ENCODE measurements around the gene SPEF1. TPM values are rescaled to one million over a fixed set of nuclear protein-coding genes. Genes with fewer than 3 reads are reported as not detected.
A peak's percentile ranks its signal among the peaks of the same experiment; 100 is the strongest.

Gene SPEF1
- total and polyA plus RNA-seq, 2 of the 13 experiments (the other 11 are each of a cell fraction or from before 2014, with no cell fraction given) = 0.11 to 0.27 TPM

DNA sequence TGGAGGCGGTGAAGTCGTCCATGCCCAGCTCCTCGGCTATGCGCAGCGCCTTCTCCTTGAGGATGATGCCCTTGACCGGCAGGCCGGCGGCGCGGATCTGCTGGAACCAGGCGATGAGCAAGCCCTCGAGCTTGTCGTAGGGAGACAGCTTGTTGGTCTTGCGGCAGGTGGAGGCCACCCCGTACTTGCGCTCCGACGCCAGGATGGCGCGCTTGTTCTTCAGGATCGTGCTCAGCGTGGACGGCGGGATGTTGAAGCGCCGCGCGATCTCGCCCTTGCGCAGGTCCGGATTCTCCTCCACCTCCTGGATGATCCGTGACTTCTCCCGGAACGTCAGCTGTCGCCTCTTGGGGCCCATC lies 4.9 kb upstream of the SPEF1 start (continued):
- TF ChIP-seq, protein P1, sequence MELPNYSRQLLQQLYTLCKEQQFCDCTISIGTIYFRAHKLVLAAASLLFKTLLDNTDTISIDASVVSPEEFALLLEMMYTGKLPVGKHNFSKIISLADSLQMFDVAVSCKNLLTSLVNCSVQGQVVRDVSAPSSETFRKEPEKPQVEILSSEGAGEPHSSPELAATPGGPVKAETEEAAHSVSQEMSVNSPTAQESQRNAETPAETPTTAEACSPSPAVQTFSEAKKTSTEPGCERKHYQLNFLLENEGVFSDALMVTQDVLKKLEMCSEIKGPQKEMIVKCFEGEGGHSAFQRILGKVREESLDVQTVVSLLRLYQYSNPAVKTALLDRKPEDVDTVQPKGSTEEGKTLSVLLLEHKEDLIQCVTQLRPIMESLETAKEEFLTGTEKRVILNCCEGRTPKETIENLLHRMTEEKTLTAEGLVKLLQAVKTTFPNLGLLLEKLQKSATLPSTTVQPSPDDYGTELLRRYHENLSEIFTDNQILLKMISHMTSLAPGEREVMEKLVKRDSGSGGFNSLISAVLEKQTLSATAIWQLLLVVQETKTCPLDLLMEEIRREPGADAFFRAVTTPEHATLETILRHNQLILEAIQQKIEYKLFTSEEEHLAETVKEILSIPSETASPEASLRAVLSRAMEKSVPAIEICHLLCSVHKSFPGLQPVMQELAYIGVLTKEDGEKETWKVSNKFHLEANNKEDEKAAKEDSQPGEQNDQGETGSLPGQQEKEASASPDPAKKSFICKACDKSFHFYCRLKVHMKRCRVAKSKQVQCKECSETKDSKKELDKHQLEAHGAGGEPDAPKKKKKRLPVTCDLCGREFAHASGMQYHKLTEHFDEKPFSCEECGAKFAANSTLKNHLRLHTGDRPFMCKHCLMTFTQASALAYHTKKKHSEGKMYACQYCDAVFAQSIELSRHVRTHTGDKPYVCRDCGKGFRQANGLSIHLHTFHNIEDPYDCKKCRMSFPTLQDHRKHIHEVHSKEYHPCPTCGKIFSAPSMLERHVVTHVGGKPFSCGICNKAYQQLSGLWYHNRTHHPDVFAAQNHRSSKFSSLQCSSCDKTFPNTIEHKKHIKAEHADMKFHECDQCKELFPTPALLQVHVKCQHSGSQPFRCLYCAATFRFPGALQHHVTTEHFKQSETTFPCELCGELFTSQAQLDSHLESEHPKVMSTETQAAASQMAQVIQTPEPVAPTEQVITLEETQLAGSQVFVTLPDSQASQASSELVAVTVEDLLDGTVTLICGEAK (IDR thresholded peaks at IDR 0.05) = no peak
- TF ChIP-seq, protein P1 (CRISPR knock-in tag; IDR thresholded peaks at IDR 0.05) = peak; percentile 61; the same call in 1 of the 2 replicates
- TF ChIP-seq FOXA1 (IDR thresholded peaks at IDR 0.05) (no peak), FOXA1 (CRISPR knock-in tag; IDR thresholded peaks at IDR 0.05) (0 out of 2 replicates have a peak, but pooled peaks have one; percentile 24), BORCS8-MEF2B (CRISPR knock-in tag; IDR thresholded peaks at IDR 0.05) (peak; percentile 31; the same call in 1 of the 2 replicates), RNF2 (conservative IDR thresholded peaks at IDR 0.05; ENCODE audit: low read depth) (peak; percentile 79; the same call in 1 of the 2 replicates), YEATS2 (CRISPR knock-in tag; IDR thresholded peaks at IDR 0.05; ENCODE audit: borderline replicate concordance) (0 out of 2 replicates have a peak, but pooled peaks have one; percentile 35), KLF16 (CRISPR knock-in tag; IDR thresholded peaks at IDR 0.05) (0 out of 4 replicates have a peak, but pooled peaks of 1 of the 2 experiments have one; percentile 58), ATAD3A (CRISPR knock-in tag; IDR thresholded peaks at IDR 0.05) (peak; percentile 45; the same call in 1 of the 2 replicates), ELF1 (CRISPR knock-in tag; IDR thresholded peaks at IDR 0.05) (0 out of 2 replicates have a peak, but pooled peaks have one; percentile 6), GPN1 (CRISPR knock-in tag; IDR thresholded peaks at IDR 0.05; ENCODE audit: borderline replicate concordance) (peak; percentile 81; the same call in 1 of the 2 replicates), ZNF430 (CRISPR knock-in tag; IDR thresholded peaks at IDR 0.05) (no peak), CENPT (CRISPR knock-in tag; IDR thresholded peaks at IDR 0.05; ENCODE audit: low read depth) (peak; percentile 57; the same call in 1 of the 2 replicates), ZNF446 (CRISPR knock-in tag; IDR thresholded peaks at IDR 0.05) (0 out of 2 replicates have a peak, but pooled peaks have one; percentile 11)
- TF ChIP-seq, protein P2, sequence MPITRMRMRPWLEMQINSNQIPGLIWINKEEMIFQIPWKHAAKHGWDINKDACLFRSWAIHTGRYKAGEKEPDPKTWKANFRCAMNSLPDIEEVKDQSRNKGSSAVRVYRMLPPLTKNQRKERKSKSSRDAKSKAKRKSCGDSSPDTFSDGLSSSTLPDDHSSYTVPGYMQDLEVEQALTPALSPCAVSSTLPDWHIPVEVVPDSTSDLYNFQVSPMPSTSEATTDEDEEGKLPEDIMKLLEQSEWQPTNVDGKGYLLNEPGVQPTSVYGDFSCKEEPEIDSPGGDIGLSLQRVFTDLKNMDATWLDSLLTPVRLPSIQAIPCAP (CRISPR knock-in tag; IDR thresholded peaks at IDR 0.05; ENCODE audit: low read depth) = 0 out of 2 replicates have a peak, but pooled peaks have one; percentile 22
- TF ChIP-seq, protein P3, sequence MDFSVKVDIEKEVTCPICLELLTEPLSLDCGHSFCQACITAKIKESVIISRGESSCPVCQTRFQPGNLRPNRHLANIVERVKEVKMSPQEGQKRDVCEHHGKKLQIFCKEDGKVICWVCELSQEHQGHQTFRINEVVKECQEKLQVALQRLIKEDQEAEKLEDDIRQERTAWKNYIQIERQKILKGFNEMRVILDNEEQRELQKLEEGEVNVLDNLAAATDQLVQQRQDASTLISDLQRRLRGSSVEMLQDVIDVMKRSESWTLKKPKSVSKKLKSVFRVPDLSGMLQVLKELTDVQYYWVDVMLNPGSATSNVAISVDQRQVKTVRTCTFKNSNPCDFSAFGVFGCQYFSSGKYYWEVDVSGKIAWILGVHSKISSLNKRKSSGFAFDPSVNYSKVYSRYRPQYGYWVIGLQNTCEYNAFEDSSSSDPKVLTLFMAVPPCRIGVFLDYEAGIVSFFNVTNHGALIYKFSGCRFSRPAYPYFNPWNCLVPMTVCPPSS (IDR thresholded peaks at IDR 0.05) = no peak
- TF ChIP-seq, protein P4, sequence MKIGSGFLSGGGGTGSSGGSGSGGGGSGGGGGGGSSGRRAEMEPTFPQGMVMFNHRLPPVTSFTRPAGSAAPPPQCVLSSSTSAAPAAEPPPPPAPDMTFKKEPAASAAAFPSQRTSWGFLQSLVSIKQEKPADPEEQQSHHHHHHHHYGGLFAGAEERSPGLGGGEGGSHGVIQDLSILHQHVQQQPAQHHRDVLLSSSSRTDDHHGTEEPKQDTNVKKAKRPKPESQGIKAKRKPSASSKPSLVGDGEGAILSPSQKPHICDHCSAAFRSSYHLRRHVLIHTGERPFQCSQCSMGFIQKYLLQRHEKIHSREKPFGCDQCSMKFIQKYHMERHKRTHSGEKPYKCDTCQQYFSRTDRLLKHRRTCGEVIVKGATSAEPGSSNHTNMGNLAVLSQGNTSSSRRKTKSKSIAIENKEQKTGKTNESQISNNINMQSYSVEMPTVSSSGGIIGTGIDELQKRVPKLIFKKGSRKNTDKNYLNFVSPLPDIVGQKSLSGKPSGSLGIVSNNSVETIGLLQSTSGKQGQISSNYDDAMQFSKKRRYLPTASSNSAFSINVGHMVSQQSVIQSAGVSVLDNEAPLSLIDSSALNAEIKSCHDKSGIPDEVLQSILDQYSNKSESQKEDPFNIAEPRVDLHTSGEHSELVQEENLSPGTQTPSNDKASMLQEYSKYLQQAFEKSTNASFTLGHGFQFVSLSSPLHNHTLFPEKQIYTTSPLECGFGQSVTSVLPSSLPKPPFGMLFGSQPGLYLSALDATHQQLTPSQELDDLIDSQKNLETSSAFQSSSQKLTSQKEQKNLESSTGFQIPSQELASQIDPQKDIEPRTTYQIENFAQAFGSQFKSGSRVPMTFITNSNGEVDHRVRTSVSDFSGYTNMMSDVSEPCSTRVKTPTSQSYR (CRISPR knock-in tag; IDR thresholded peaks at IDR 0.05; ENCODE audit: borderline replicate concordance) = peak; percentile 61; the same call in 1 of the 2 replicates
